Astrocyte of the spinal cord (primary cell): ENCODE data around the gene NKAIN4.

ENCODE experiments used
- DNase-seq: peaks from one replicate; pipeline ENCODE4 v3.0.0; 2011; ENCODE audit warnings: low read depth, low spot score
- H3K4me3 ChIP-seq: 2 replicates; pipeline ENCODE4 v1.5.1; 2011; ENCODE audit warnings: low read depth, mild to moderate bottlenecking, low read length, moderate library complexity
- in situ Hi-C: cut with HindIII; loops from 2 replicates; pipeline ENCODE4 v1.10.0; 2017; ENCODE audit warnings: low sequenced_read_pairs
- TF ChIP-seq, protein P1 (sequence below): IDR thresholded peaks from 2 replicates; pipeline ENCODE4 v1.5.1; 2012; ENCODE audit warnings: low read depth, mild to moderate bottlenecking, low read length, inconsistent platforms

NKAIN4 gene

DNA sequence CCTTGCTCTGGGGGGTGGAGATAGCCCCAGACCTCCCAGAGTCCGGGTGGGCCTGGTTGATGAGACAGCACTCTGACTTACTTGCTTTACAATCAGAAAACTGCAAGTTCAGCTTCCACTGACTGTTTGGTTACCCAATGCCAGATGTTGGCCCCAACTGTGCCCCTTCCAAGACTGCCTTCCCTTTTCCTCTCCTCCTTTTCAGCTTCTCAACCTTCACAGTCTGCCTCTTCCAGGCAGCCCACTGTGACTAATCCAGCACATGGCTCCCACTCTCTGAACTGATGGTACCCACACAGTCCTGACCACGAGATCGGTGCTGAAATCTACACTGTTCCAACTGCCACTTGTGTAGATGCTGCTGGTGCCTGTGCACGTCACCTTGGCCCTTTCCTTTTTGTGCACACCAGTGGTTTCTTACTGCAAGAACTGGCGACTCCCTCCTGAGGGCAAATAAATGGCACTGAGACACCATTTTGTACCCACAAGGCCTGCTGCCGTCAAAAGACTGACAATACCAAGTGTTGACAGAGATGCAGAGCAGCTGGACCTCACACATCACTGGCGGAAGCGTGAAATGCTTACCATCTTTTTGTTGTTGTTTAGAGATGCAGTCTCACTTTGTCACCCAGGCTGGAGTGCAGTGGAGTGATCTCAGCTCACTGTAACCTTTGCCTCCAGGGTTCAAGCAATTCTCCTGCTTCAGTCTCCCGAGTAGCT, 16.5 kb upstream of the NKAIN4 start:
- TF ChIP-seq, protein P1, sequence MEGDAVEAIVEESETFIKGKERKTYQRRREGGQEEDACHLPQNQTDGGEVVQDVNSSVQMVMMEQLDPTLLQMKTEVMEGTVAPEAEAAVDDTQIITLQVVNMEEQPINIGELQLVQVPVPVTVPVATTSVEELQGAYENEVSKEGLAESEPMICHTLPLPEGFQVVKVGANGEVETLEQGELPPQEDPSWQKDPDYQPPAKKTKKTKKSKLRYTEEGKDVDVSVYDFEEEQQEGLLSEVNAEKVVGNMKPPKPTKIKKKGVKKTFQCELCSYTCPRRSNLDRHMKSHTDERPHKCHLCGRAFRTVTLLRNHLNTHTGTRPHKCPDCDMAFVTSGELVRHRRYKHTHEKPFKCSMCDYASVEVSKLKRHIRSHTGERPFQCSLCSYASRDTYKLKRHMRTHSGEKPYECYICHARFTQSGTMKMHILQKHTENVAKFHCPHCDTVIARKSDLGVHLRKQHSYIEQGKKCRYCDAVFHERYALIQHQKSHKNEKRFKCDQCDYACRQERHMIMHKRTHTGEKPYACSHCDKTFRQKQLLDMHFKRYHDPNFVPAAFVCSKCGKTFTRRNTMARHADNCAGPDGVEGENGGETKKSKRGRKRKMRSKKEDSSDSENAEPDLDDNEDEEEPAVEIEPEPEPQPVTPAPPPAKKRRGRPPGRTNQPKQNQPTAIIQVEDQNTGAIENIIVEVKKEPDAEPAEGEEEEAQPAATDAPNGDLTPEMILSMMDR, result no peak
- no peak overlapping the region for H3K4me3 ChIP-seq
- no peak for DNase-seq
- in situ Hi-C loops, result no loop called here

DNA sequence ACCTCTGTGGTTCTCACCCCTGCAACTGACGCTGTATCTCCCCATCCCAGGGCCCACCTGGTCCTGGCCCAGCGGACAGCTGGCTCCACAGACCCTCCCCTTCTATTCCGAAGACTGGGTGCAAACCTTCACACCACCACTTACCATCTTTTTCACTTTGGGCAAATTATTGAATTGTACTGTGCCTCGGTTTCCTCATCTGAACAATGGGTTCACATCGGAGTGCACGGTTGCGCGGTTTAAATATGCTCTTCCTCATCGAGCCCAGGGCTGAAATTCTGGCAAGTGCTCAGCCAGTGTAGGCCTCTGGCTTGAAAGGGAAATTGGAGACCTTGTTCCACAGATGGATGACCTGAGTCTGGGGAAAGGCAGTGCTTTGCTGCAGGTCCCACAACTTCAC, 15.5 kb upstream of the NKAIN4 start:
- no peak overlapping the region for H3K4me3 ChIP-seq
- no peak for DNase-seq
- TF ChIP-seq, protein P1, result no peak
- in situ Hi-C loops, result no loop called here

DNA sequence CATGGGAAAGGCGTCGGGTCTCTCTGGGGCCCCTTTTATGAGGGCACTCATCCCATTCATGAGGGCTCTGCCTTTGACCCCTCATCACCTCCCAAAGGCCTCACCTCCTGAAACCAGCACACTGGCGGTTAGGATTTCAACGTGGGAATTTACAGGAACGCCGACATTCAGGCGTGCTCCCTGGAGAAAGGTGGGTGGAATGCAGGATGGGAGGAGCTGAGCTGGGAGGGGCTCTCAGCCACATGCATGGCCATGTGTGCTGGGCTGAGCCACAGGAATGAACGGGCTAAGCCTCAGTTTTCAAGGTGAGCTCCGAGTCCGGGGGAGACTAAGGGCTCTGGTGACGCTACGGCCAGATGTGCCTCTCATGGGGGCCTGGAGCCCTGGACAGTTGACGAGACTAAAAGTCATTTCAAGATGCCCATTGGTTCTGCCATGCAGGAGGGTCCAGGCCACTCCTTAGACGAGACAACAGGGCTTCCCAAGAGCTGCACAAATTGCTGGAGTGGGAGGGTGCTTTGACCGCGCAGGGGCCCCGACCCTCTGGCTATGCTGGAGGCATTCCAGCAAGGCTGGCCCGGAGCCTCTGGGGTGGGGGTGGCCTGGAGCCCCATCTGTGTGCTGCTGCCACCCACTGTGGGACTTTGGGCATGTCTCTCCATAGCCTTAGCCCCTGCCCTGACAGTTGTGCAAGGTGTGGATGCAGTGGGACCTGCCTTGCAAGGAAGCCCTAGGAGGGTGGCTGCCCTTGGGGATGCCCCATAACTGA, 14.6 kb upstream of the NKAIN4 start:
- TF ChIP-seq, protein P1, result no peak
- in situ Hi-C loops, result no loop called here
- no peak overlapping the region for H3K4me3 ChIP-seq
- no peak for DNase-seq

DNA sequence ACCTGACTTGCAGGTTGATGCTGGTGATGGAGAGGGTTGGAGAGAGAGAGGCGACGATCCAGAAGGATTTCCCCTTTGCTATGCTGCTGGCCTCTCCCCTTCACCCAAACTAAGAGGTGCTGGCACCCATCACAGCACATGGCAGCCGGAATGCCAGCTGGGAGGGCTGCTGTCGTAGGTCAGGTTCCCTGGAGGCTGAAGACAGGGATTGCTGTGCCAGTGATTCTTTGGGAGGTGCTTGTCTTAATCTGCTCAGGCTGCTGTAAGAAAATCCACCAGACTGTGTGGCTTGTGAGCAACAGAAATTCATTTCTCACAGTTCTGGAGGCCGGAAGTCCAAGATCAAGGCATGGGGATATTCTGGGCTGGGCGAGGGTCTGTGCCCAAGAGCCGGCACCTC, 14.0 kb upstream of the NKAIN4 start:
- TF ChIP-seq, protein P1, result no peak
- in situ Hi-C loops, result no loop called here
- H3K4me3 ChIP-seq, result no peak overlapping the region
- DNase-seq, result no peak

DNA sequence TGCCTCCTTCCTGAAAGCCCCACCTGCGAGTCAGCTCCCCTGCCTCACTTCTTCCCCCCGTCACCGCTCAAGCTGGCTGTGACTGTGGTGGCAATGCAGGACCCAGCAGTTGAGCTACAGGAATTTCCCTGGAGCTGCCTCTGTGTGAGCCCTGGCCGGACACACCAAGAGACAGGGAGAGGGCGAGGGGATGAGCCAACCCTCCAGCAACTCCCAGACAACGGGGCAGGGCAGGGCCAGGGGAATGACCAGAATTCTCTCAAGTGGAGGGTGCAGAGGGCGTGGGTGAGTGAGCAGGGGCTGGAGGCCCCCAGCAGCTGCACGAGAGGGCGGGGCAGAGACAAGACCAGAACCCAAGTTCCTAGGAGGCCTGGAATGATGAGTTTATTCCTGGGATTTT, 13.4 kb upstream of the NKAIN4 start:
- no peak for DNase-seq
- TF ChIP-seq, protein P1, result no peak
- no peak overlapping the region for H3K4me3 ChIP-seq
- in situ Hi-C loops, result no loop called here

DNA sequence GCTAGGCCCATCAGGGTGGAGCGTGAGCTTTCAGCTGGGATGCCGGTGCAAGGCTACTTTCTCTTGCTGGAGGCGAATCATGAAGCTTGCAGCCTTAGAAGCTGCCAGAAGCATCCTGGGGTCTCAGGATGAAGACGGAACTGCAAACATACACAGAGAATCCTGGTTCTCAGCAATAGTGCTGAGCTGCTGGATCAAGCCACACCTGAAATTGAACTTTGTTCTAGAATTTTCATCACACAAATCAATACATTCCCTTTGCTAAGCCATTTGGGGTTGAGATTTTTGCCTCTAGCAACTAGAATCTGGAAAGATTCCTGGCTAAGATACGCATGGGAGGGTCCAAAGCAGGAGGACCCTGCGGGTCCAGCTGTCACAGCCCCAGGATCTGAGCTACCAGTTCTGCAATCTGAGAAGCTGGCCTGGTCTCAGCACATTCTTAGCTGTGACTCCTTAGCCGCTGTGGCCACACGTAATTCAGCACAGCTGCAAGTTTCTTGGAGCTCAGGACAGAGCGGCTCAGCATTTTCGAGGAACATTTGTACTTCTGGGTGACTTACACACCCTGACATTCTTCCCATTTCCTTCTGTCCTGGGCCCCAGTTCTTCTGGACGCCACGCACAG, 11.7 kb upstream of the NKAIN4 start:
- no peak for DNase-seq
- in situ Hi-C loops, result no loop called here
- H3K4me3 ChIP-seq, result no peak overlapping the region
- TF ChIP-seq, protein P1, result no peak
